ENCODE results near the gene BLNK. TPM values are rescaled to one million over a fixed set of nuclear protein-coding genes. Genes with fewer than 3 reads are reported as not detected.

The BLNK gene
- total RNA-seq, 1 experiment from 2014 or later, result not detected

DNA sequence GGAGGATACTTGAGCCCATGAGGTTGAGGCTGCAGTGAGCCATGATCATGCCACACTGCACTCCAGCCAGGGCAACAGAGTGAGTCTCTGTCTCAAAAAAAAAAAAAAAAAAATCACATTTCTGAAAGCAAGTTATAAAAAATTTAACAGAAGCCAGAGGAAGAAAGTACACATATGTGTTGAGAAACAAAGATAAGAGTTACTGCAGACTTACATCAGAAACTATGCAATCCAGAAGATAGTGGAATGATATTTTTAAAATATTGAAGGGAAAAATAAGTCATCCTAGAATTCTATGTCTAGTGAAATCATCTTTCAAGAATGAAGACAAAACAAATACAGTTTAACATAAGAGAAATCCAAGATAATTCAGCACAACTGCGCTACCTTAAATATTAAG is 94.4 kb downstream of the BLNK start:
- DNase-seq (ENCODE audit: low spot score), result no peak
- CTCF ChIA-PET, result no interaction called here

GRCh38 chr10:96172666-96173065 is 98.7 kb downstream of the BLNK start:
- ChIA-PET POLR2A (ENCODE audit: low non-redundant PET) (no interaction called here), CTCF (no interaction called here)
- intact Hi-C loops (cut with micrococcal nuclease; ENCODE audit: unreplicated experiment), result no loop called here
- no peak for TF ChIP-seq EZH2 (IDR thresholded peaks at IDR 0.05; ENCODE audit: borderline replicate concordance, low read depth, low read length, poor library complexity, severe bottlenecking)
- Histone ChIP-seq H3K9me3 (ENCODE audit: low read depth, low read length, poor library complexity, severe bottlenecking) (peaks cover 26% of the 10 kb centered on the region), H3K27me3 (replicated peaks; ENCODE audit: insufficient read depth, low read depth, low read length, poor library complexity) (no peaks in the 10 kb centered on the region), H3K27ac (ENCODE audit: low read depth, low read length, poor library complexity, severe bottlenecking) (no peak overlapping the region), H3K36me3 (ENCODE audit: insufficient read depth, low read length, poor library complexity, severe bottlenecking) (no peaks in the 10 kb centered on the region), H3K4me1 (ENCODE audit: insufficient read depth, low read length, poor library complexity, severe bottlenecking) (no peaks in the 10 kb centered on the region), H3K4me3 (ENCODE audit: low read depth, low read length, poor library complexity, severe bottlenecking) (no peak overlapping the region)
- no TSS peak for BruUV-seq (replicated peaks)
- no peak for DNase-seq (ENCODE audit: low spot score)

More for the DNA sequence above, 94.4 kb downstream of the BLNK start:
- no peak overlapping the region for H3K27ac ChIP-seq (ENCODE audit: low read depth, low read length, poor library complexity, severe bottlenecking)
- peaks cover 21% of the 10 kb centered on the region for H3K9me3 ChIP-seq (ENCODE audit: low read depth, low read length, poor library complexity, severe bottlenecking)
- no peaks in the 10 kb centered on the region for H3K36me3 ChIP-seq (ENCODE audit: insufficient read depth, low read length, poor library complexity, severe bottlenecking)
- H3K27me3 ChIP-seq (replicated peaks; ENCODE audit: insufficient read depth, low read depth, low read length, poor library complexity), result no peaks in the 10 kb centered on the region
- intact Hi-C loops (cut with micrococcal nuclease; ENCODE audit: unreplicated experiment), result no loop called here
- no peaks in the 10 kb centered on the region for H3K4me1 ChIP-seq (ENCODE audit: insufficient read depth, low read length, poor library complexity, severe bottlenecking)
- POLR2A ChIA-PET (ENCODE audit: low non-redundant PET), result no interaction called here
- no TSS peak for BruUV-seq (replicated peaks)
- TF ChIP-seq, protein P1, sequence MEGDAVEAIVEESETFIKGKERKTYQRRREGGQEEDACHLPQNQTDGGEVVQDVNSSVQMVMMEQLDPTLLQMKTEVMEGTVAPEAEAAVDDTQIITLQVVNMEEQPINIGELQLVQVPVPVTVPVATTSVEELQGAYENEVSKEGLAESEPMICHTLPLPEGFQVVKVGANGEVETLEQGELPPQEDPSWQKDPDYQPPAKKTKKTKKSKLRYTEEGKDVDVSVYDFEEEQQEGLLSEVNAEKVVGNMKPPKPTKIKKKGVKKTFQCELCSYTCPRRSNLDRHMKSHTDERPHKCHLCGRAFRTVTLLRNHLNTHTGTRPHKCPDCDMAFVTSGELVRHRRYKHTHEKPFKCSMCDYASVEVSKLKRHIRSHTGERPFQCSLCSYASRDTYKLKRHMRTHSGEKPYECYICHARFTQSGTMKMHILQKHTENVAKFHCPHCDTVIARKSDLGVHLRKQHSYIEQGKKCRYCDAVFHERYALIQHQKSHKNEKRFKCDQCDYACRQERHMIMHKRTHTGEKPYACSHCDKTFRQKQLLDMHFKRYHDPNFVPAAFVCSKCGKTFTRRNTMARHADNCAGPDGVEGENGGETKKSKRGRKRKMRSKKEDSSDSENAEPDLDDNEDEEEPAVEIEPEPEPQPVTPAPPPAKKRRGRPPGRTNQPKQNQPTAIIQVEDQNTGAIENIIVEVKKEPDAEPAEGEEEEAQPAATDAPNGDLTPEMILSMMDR (conservative IDR thresholded peaks at IDR 0.05; ENCODE audit: low read depth, low read length), result no peak
- TF ChIP-seq EZH2 (IDR thresholded peaks at IDR 0.05; ENCODE audit: borderline replicate concordance, low read depth, low read length, poor library complexity, severe bottlenecking), result no peak
- no peak overlapping the region for H3K4me3 ChIP-seq (ENCODE audit: low read depth, low read length, poor library complexity, severe bottlenecking)

GRCh38 chr10:96170230-96170629 is 101.1 kb downstream of the BLNK start:
- POLR2A ChIA-PET (ENCODE audit: low non-redundant PET), result no interaction called here
- CTCF ChIA-PET, result no interaction called here
- TF ChIP-seq, protein P1 (conservative IDR thresholded peaks at IDR 0.05; ENCODE audit: low read depth, low read length), result no peak
- no peak for TF ChIP-seq EZH2 (IDR thresholded peaks at IDR 0.05; ENCODE audit: borderline replicate concordance, low read depth, low read length, poor library complexity, severe bottlenecking)
- Histone ChIP-seq H3K9me3 (ENCODE audit: low read depth, low read length, poor library complexity, severe bottlenecking) (peaks cover 10% of the 10 kb centered on the region), H3K27me3 (replicated peaks; ENCODE audit: insufficient read depth, low read depth, low read length, poor library complexity) (no peaks in the 10 kb centered on the region), H3K4me1 (ENCODE audit: insufficient read depth, low read length, poor library complexity, severe bottlenecking) (no peaks in the 10 kb centered on the region), H3K27ac (ENCODE audit: low read depth, low read length, poor library complexity, severe bottlenecking) (no peak overlapping the region), H3K4me3 (ENCODE audit: low read depth, low read length, poor library complexity, severe bottlenecking) (no peak overlapping the region), H3K36me3 (ENCODE audit: insufficient read depth, low read length, poor library complexity, severe bottlenecking) (no peaks in the 10 kb centered on the region)
- BruUV-seq (replicated peaks), result no TSS peak
- intact Hi-C loops (cut with micrococcal nuclease; ENCODE audit: unreplicated experiment), result no loop called here
- no peak for DNase-seq (ENCODE audit: low spot score)

GRCh38 chr10:96168546-96168945 is 102.8 kb downstream of the BLNK start:
- H3K36me3 ChIP-seq (ENCODE audit: insufficient read depth, low read length, poor library complexity, severe bottlenecking), result no peaks in the 10 kb centered on the region
- ChIA-PET CTCF (no interaction called here), POLR2A (ENCODE audit: low non-redundant PET) (no interaction called here)

More at GRCh38 chr10:96168546-96168945, 102.8 kb downstream of the BLNK start:
- no peak overlapping the region for H3K4me3 ChIP-seq (ENCODE audit: low read depth, low read length, poor library complexity, severe bottlenecking)
- DNase-seq (ENCODE audit: low spot score), result no peak
- no peaks in the 10 kb centered on the region for H3K4me1 ChIP-seq (ENCODE audit: insufficient read depth, low read length, poor library complexity, severe bottlenecking)
- BruUV-seq (replicated peaks), result no TSS peak
- intact Hi-C loops (cut with micrococcal nuclease; ENCODE audit: unreplicated experiment), result no loop called here
- H3K27ac ChIP-seq (ENCODE audit: low read depth, low read length, poor library complexity, severe bottlenecking), result no peak overlapping the region
- H3K9me3 ChIP-seq (ENCODE audit: low read depth, low read length, poor library complexity, severe bottlenecking), result peaks cover 10% of the 10 kb centered on the region
- no peaks in the 10 kb centered on the region for H3K27me3 ChIP-seq (replicated peaks; ENCODE audit: insufficient read depth, low read depth, low read length, poor library complexity)
- TF ChIP-seq, protein P1 (conservative IDR thresholded peaks at IDR 0.05; ENCODE audit: low read depth, low read length), result no peak
- no peak for TF ChIP-seq EZH2 (IDR thresholded peaks at IDR 0.05; ENCODE audit: borderline replicate concordance, low read depth, low read length, poor library complexity, severe bottlenecking)

All from A673 (cell line).